Adrenal gland (tissue), 12 donors: Measurements from ENCODE around the gene NHSL2. TPM values are rescaled to one million over a fixed set of nuclear protein-coding genes. Genes with fewer than 3 reads are reported as not detected.
A peak's percentile ranks its signal among the peaks of the same experiment; 100 is the strongest.

Experiments
- DNase-seq, 7 donors: peaks; one replicate each; pipeline ENCODE4 v3.0.0-alpha.2; 2019 to 2020
- H3K27ac ChIP-seq, 5 donors: fragments of 200-600 bp; sonication (generic) in 4 of 5; 1 replicate in 3 of 5; 2 replicates in 2 of 5; pipeline versions ENCODE4 v1.5.1 to v1.8.0; 2016 to 2020; ENCODE audit warnings: mild to moderate bottlenecking in 1 of 5
- H3K27me3 ChIP-seq: fragments of 200-600 bp; 2 replicates; pipeline ENCODE4 v1.8.0; 2021
- H3K36me3 ChIP-seq, 2 donors: fragments of 200-600 bp; replicated peaks in 1 of 2; 1 replicate in 1 of 2; 2 replicates in 1 of 2; pipeline versions ENCODE4 v1.5.1 to v1.8.0; 2018 to 2022
- H3K4me1 ChIP-seq, 2 donors: fragments of 200-600 bp; replicated peaks in 1 of 2; 1 replicate in 1 of 2; 2 replicates in 1 of 2; pipeline versions ENCODE4 v1.5.1 to v1.8.0; 2018 to 2021
- H3K4me3 ChIP-seq, 4 donors: fragments of 200-600 bp; sonication (generic) in 3 of 4; one replicate each; pipeline ENCODE4 v1.5.1; 2016 to 2018
- H3K9me3 ChIP-seq, 3 donors: fragments of 200-600 bp; sonication (generic) in 1 of 3; replicated peaks in 1 of 3; 1 replicate in 2 of 3; 2 replicates in 1 of 3; pipeline versions ENCODE4 v1.5.1 to v1.8.0; 2016 to 2021
- POLR2A ChIP-seq, 2 donors: fragments of 450-650 bp; IDR thresholded peaks; one replicate each; pipeline ENCODE4 v1.6.1; 2017; ENCODE audit warnings: antibody characterized with exemption in 2 of 2, mild to moderate bottlenecking in 2 of 2, moderate library complexity in 1 of 2
- WGBS, 4 donors: extraction: QIAGEN DNeasy Blood & Tissue Kit in 2 of 4; methylation state at CpG; one replicate each; pipeline versions ENCODE4 v1.1.5 to v1.1.7; 2013 to 2017; 5-methylcytosine and 5-hydroxymethylcytosine counted together
- intact Hi-C, 2 donors: fragments of 100-400 bp; cut with DNase I; formaldehyde crosslinking; loops; one replicate each; pipeline versions ENCODE4 v1.14.1 to v1.15.0; 2022 to 2023
- polyA plus RNA-seq, 3 donors: library from polyadenylated mRNA; stranded (reverse); fragments of 200-250 nt in 2 of 3; fragments of 350-450 nt in 1 of 3; fragmentation: Illumina TruSeq in 1 of 3; extraction: RNeasy Lipid Tissue Mini Kit (QIAGEN cat#74804) in 1 of 3; gene quantifications; one replicate each; pipeline ENCODE4 v1.2.3, GENCODE V29; 2013 to 2014
- total RNA-seq, 9 donors: library from RNA; depleted of rRNA in 4 of 9; stranded (reverse); fragments of >200 nt in 4 of 9; fragments of 120-200 nt in 1 of 9; fragmentation: NEBNext Ultra II Directional in 1 of 9; extraction: Animal tissue kit (Norgen Biotek cat#: 25700) in 1 of 9; gene quantifications; one replicate each; pipeline versions ENCODE4 v1.1.0 to v1.2.4, GENCODE V29; 2013 to 2023
- TF ChIP-seq, protein P1 (sequence below), 6 experiments: fragments of 450-650 bp in 4 of 6; fragments of 200-600 bp in 2 of 6; sonication (generic) in 1 of 6; IDR thresholded peaks; 1 replicate in 5 of 6; 2 replicates in 1 of 6; pipeline versions ENCODE4 v1.5.1 to v1.8.0; 2016 to 2021; ENCODE audit warnings: antibody characterized with exemption in 6 of 6, mild to moderate bottlenecking in 2 of 6, moderate library complexity in 1 of 6
- donor health status: healthy with polysubstance abuse.
- donor health status: Bipolar disorder and iron deficiency.
- donor health status: DM: yes; HTN: yes; CAD: no.
- donor health status: DM: no; HTN: no; CAD: no.
- donor health status: DM: no; HTN: no; CAD: no.
- donor health status: DM: yes; HTN: yes; CAD: no.

NHSL2 gene
- total and polyA plus RNA-seq, 12 donors = 1.3 to 18.2 (median 4.8) TPM

DNA sequence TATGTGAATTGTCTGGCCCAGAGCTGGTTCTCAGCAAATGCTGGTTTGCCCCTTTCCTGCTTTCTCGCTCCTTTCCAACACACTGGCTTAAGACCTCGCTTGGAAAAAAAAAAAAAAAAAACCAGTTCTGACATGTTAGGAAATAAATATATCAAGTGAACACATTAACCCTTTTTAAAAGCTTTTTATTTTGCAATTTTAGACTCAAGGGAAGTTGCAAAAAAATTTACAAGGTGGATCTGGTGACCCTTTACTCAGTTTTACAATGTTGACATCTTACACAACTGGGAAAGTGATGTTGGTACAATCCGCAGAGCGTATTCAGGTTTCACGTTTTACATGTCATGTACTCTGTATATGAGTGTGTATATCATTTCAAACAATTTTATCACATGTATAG, 121.0 kb downstream of the NHSL2 start:
- H3K36me3 ChIP-seq = no peaks in the 10 kb centered on the region
- H3K4me1 ChIP-seq = no peaks in the 10 kb centered on the region
- H3K27me3 ChIP-seq = peaks cover 9% of the 10 kb centered on the region
- no peak for TF ChIP-seq POLR2A (IDR thresholded peaks at IDR 0.05)
- TF ChIP-seq, protein P1, sequence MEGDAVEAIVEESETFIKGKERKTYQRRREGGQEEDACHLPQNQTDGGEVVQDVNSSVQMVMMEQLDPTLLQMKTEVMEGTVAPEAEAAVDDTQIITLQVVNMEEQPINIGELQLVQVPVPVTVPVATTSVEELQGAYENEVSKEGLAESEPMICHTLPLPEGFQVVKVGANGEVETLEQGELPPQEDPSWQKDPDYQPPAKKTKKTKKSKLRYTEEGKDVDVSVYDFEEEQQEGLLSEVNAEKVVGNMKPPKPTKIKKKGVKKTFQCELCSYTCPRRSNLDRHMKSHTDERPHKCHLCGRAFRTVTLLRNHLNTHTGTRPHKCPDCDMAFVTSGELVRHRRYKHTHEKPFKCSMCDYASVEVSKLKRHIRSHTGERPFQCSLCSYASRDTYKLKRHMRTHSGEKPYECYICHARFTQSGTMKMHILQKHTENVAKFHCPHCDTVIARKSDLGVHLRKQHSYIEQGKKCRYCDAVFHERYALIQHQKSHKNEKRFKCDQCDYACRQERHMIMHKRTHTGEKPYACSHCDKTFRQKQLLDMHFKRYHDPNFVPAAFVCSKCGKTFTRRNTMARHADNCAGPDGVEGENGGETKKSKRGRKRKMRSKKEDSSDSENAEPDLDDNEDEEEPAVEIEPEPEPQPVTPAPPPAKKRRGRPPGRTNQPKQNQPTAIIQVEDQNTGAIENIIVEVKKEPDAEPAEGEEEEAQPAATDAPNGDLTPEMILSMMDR (IDR thresholded peaks at IDR 0.05) = no peak
- intact Hi-C loops = no loop called here
- H3K9me3 ChIP-seq = no peaks in the 10 kb centered on the region
- no peak for DNase-seq
- no peak overlapping the region for H3K27ac ChIP-seq
- H3K4me3 ChIP-seq = no peak overlapping the region
- 75 to 79% (median 76%) methylated on average over 5 of the region's 5 CpGs for WGBS, 4 donors

DNA sequence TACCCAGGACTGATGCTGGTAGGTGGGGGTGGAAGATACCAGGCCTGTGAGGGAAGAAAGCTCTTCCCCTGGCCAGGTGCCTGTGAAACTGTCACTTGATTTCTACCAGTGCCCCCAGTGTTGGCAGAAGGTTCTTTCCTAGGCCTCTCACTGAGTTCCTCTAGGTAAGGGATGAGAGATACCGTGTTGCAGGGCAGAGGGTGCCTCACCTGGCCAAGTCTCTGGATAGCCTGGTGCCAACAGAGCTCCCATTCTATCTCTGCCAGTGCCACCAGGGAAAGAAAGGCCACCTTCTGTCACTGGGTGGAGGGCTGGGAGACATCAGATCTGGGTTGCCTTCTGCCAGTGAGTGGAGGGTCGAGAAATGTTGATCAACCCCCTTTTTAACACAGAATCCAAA, 127.0 kb downstream of the NHSL2 start:
- Histone ChIP-seq H3K27ac (no peak overlapping the region), H3K4me1 (no peaks in the 10 kb centered on the region), H3K27me3 (peaks cover 13% of the 10 kb centered on the region), H3K9me3 (no peaks in the 10 kb centered on the region), H3K4me3 (no peak overlapping the region), H3K36me3 (no peaks in the 10 kb centered on the region)
- 56 to 92% (median 77%) methylated on average over 2 of the region's 2 CpGs; no CpG with 5 or more reads in 1 of the 4 donors for WGBS, 4 donors
- peak in 1 of 7 donors; percentile 2 for DNase-seq
- TF ChIP-seq POLR2A (IDR thresholded peaks at IDR 0.05) = no peak
- TF ChIP-seq, protein P1 (IDR thresholded peaks at IDR 0.05) = no peak
- intact Hi-C loops = no loop called here

DNA sequence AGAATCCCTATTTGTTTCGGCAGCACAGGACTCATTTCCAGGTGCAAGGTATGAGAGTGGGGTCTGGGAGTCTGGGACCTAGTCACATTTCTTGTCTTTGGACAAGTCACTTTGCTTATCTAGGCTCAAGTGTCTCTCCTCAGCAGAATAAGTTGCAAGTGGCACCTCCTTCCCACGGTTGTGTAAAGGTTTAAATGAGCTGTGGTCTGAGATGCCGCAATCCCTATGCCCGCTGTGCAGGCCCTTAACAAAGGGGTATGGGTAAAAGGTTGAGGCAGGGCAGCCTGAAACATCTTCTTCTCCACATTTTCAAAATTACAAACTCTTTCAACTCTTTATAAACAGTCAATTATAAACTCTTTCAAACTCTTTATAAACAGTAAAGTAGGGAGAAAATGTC, 127.4 kb downstream of the NHSL2 start:
- 86 to 100% (median 92%) methylated on average over 1 to 4 of the region's 4 CpGs for WGBS, 4 donors
- Histone ChIP-seq H3K36me3 (no peaks in the 10 kb centered on the region), H3K4me1 (no peaks in the 10 kb centered on the region), H3K27ac (no peak overlapping the region), H3K27me3 (peaks cover 13% of the 10 kb centered on the region), H3K4me3 (no peak overlapping the region), H3K9me3 (no peaks in the 10 kb centered on the region)
- no peak for DNase-seq
- no peak for TF ChIP-seq POLR2A (IDR thresholded peaks at IDR 0.05)
- TF ChIP-seq, protein P1 (IDR thresholded peaks at IDR 0.05) = no peak
- intact Hi-C loops = no loop called here

DNA sequence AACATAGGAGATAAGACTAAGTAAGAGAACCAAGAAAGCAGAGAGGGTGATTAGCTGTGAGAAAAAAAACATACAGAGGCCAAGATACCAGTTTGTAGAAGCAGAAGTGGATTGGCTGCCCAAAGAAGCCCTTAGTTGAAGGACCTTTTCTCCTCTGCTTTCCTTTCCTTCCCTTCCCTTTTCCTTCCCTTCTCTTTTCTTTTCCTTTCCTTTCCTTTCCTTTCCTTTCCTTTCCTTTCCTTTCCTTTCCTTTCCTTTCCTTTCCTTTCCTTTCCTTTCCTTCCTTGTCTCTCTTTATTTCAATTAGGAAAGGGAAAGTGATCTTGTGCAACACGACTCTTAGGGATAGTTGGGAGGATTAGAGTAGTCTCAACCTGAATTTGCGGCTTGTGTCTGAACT, 128.2 kb downstream of the NHSL2 start:
- intact Hi-C loops = no loop called here
- Histone ChIP-seq H3K4me3 (no peak overlapping the region), H3K4me1 (no peaks in the 10 kb centered on the region), H3K27me3 (peaks cover 13% of the 10 kb centered on the region), H3K36me3 (no peaks in the 10 kb centered on the region), H3K9me3 (no peaks in the 10 kb centered on the region), H3K27ac (no peak overlapping the region)
- no peak for DNase-seq
- no peak for TF ChIP-seq POLR2A (IDR thresholded peaks at IDR 0.05)
- TF ChIP-seq, protein P1 (IDR thresholded peaks at IDR 0.05) = no peak
- WGBS, 4 donors = 74 to 92% (median 84%) methylated on average over 2 of the region's 2 CpGs
